GM19395 (cell line): Measurements from ENCODE around the gene ITGB3.
A peak's percentile ranks its signal among the peaks of the same experiment; 100 is the strongest.

Experiments
- ATAC-seq: cut with Tn5 transposase; IDR thresholded peaks from one replicate; pipeline ENCODE4 v1.9.1; 2021; ENCODE audit warnings: mild to moderate bottlenecking, moderate library complexity; ENCODE audit not compliant: unreplicated experiment

ITGB3 gene

GRCh38 chr17:47295874-47296255, 42.2 kb downstream of the ITGB3 start:
- no peak for ATAC-seq

- no peak for ATAC-seq
These were observed 44.2 kb downstream of the ITGB3 start for GRCh38 chr17:47297661-47298400.

- no peak for ATAC-seq
These were observed 45.1 kb downstream of the ITGB3 start for GRCh38 chr17:47298712-47299111.

- ATAC-seq = no peak
These were observed 45.7 kb downstream of the ITGB3 start for GRCh38 chr17:47299239-47299910.

GRCh38 chr17:47300718-47301117, 47.1 kb downstream of the ITGB3 start:
- no peak for ATAC-seq

GRCh38 chr17:47301161-47301560, 47.5 kb downstream of the ITGB3 start:
- ATAC-seq = no peak

GRCh38 chr17:47301831-47302230, 48.2 kb downstream of the ITGB3 start:
- no peak for ATAC-seq

- no peak for ATAC-seq
These were observed 50.6 kb downstream of the ITGB3 start for GRCh38 chr17:47304186-47304585.

- no peak for ATAC-seq
These were observed 51.8 kb downstream of the ITGB3 start for GRCh38 chr17:47305302-47305923.

- ATAC-seq = no peak
These were observed 56.6 kb downstream of the ITGB3 start for GRCh38 chr17:47310186-47310733.

- ATAC-seq = no peak
These were observed 57.8 kb downstream of the ITGB3 start for GRCh38 chr17:47311420-47311819.

GRCh38 chr17:47315451-47316266, 62.0 kb downstream of the ITGB3 start:
- no peak for ATAC-seq

GRCh38 chr17:47316311-47316710, 62.7 kb downstream of the ITGB3 start:
- no peak for ATAC-seq

GRCh38 chr17:47317119-47317518, 63.5 kb downstream of the ITGB3 start:
- ATAC-seq = no peak

- ATAC-seq = no peak
These were observed 64.7 kb downstream of the ITGB3 start for GRCh38 chr17:47318197-47318918.

GRCh38 chr17:47320879-47321502, 67.4 kb downstream of the ITGB3 start:
- ATAC-seq = no peak

GRCh38 chr17:47323382-47324223, 70.0 kb downstream of the ITGB3 start, which contains the start of gene EFCAB13:
Gene EFCAB13, plus strand, starts transcription at chr17:47323955. Its CDS starts 4,399 bp downstream, at chr17:47328354.
- peak; percentile 77 for ATAC-seq

- ATAC-seq = peak; percentile 44
These were observed 70.8 kb downstream of the ITGB3 start for GRCh38 chr17:47324224-47325020.
